IMR-90 (cell line): Measurements from ENCODE around the gene TCF12. TPM values are rescaled to one million over a fixed set of nuclear protein-coding genes. Genes with fewer than 3 reads are reported as not detected.

Source experiments
- ATAC-seq: fragments of 200-7000 bp; cut with Tn5 transposase; 2 replicates; pipeline ENCODE4 v1.9.1; 2020; ENCODE audit warnings: low read depth, mild to moderate bottlenecking, moderate library complexity
- BruUV-seq: library from RNA; stranded (reverse); fragments of 400-500 nt; replicated peaks from 2 replicates; lab custom pipeline; 2021; lab: Mats Ljungman, UMichigan
- CTCF ChIA-PET: fragments of 300-600 bp; formaldehyde crosslinking; extraction: SDS; loops from one replicate; lab custom pipeline; 2021; ENCODE audit warnings: antibody characterized with exemption; lab: Yijun Ruan, JAX
- POLR2A ChIA-PET: fragments of 300-600 bp; sonication (Branson Sonifier 250); formaldehyde crosslinking; loops from one replicate; lab custom pipeline; 2022; ENCODE audit warnings: antibody characterized with exemption; ENCODE audit not compliant: unreplicated experiment; lab: Charles Lee
- DNase-seq: peaks from one replicate; pipeline ENCODE4 v3.0.0; 2013
- H2AFZ ChIP-seq: replicated peaks from 2 replicates; pipeline ENCODE3; 2013; ENCODE audit warnings: low read length, mild to moderate bottlenecking; ENCODE audit not compliant: poor library complexity
- H2AK5ac ChIP-seq: 2 replicates; pipeline ENCODE4 v1.6.1; 2013; ENCODE audit warnings: low read depth, low read length, inconsistent platforms
- H2AK9ac ChIP-seq: replicated peaks from 2 replicates; pipeline ENCODE3; 2013; ENCODE audit warnings: mild to moderate bottlenecking, low read depth, low read length, moderate library complexity; ENCODE audit not compliant: poor library complexity
- H2BK120ac ChIP-seq: 2 replicates; pipeline ENCODE4 v1.6.1; 2013; ENCODE audit warnings: low read depth, low read length, inconsistent platforms
- H2BK15ac ChIP-seq: 3 replicates; pipeline ENCODE4 v1.6.1; 2013; ENCODE audit warnings: low read depth, low read length, inconsistent platforms
- H2BK20ac ChIP-seq: 2 replicates; pipeline ENCODE4 v1.6.1; 2013; ENCODE audit warnings: low read depth, mild to moderate bottlenecking, inconsistent platforms, low read length, moderate library complexity
- H2BK5ac ChIP-seq: 2 replicates; pipeline ENCODE4 v1.6.1; 2013; ENCODE audit warnings: mild to moderate bottlenecking, low read depth, low read length, inconsistent platforms; ENCODE audit not compliant: poor library complexity, severe bottlenecking
- H3K14ac ChIP-seq: replicated peaks from 2 replicates; pipeline ENCODE4 v1.6.1; 2013; ENCODE audit warnings: low read depth, low read length, inconsistent platforms
- H3K18ac ChIP-seq: 2 replicates; pipeline ENCODE4 v1.6.1; 2013; ENCODE audit warnings: low read depth, low read length, control low read depth
- H3K23ac ChIP-seq: 2 replicates; pipeline ENCODE4 v1.6.1; 2013; ENCODE audit warnings: low read depth, low read length, inconsistent platforms
- H3K27ac ChIP-seq: 2 replicates; pipeline ENCODE4 v1.5.1; 2013; ENCODE audit warnings: mild to moderate bottlenecking, control low read depth, low read length; ENCODE audit not compliant: insufficient read depth
- H3K27me3 ChIP-seq: 2 replicates; pipeline ENCODE4 v1.6.1; 2013; ENCODE audit warnings: low read length; ENCODE audit not compliant: control insufficient read depth, insufficient read depth
- H3K36me3 ChIP-seq: 2 replicates; pipeline ENCODE4 v1.6.1; 2013; ENCODE audit warnings: low read length, mixed read lengths; ENCODE audit not compliant: control insufficient read depth, insufficient read depth
- H3K4ac ChIP-seq: 2 replicates; pipeline ENCODE4 v1.6.1; 2013; ENCODE audit warnings: low read depth, low read length, inconsistent platforms
- H3K4me1 ChIP-seq: 2 replicates; pipeline ENCODE4 v1.6.1; 2013; ENCODE audit warnings: low read length, mixed read lengths; ENCODE audit not compliant: control insufficient read depth, insufficient read depth
- H3K4me2 ChIP-seq: 2 replicates; pipeline ENCODE4 v1.6.1; 2013; ENCODE audit warnings: low read depth, mild to moderate bottlenecking, control low read depth, low read length, moderate library complexity
- H3K4me3 ChIP-seq: 2 replicates; pipeline ENCODE4 v1.5.1; 2013; ENCODE audit warnings: low read depth, mild to moderate bottlenecking, control low read depth, low read length, moderate library complexity; ENCODE audit not compliant: insufficient read depth
- H3K56ac ChIP-seq: 2 replicates; pipeline ENCODE4 v1.6.1; 2013; ENCODE audit warnings: low read length, inconsistent platforms; ENCODE audit not compliant: insufficient read depth; ENCODE audit errors: extremely low read depth
- H3K79me1 ChIP-seq, 2 experiments: 2 replicates each; pipeline ENCODE4 v1.6.1; 2013; ENCODE audit warnings: low read length in 2 of 2, inconsistent platforms in 1 of 2, low read depth in 1 of 2
- H3K9ac ChIP-seq: 2 replicates; pipeline ENCODE4 v1.6.1; 2013; ENCODE audit warnings: low read depth, low read length, control low read depth
- H3K9me1 ChIP-seq: 2 replicates; pipeline ENCODE4 v1.6.1; 2013; ENCODE audit warnings: low read length, inconsistent platforms; ENCODE audit not compliant: insufficient read depth
- H3K9me3 ChIP-seq: 2 replicates; pipeline ENCODE4 v1.6.1; 2013; ENCODE audit warnings: low read length; ENCODE audit not compliant: control insufficient read depth, insufficient read depth
- H4K20me1 ChIP-seq: 2 replicates; pipeline ENCODE4 v1.6.1; 2013; ENCODE audit warnings: low read length, inconsistent platforms; ENCODE audit not compliant: insufficient read depth
- H4K5ac ChIP-seq: 2 replicates; pipeline ENCODE4 v1.6.1; 2013; ENCODE audit warnings: mild to moderate bottlenecking, low read depth, low read length, control low read depth
- H4K8ac ChIP-seq, 2 experiments: 2 replicates each; pipeline ENCODE4 v1.6.1; 2013; ENCODE audit warnings: low read depth in 2 of 2, low read length in 2 of 2, control low read depth in 1 of 2, inconsistent platforms in 1 of 2
- H4K91ac ChIP-seq: 2 replicates; pipeline ENCODE4 v1.6.1; 2013; ENCODE audit warnings: low read depth, low read length, inconsistent platforms; ENCODE audit not compliant: insufficient read depth
- BHLHE40 ChIP-seq: fragments of 150-350 bp; IDR thresholded peaks from 2 replicates; pipeline ENCODE4 v1.6.1; 2016; ENCODE audit warnings: mild to moderate bottlenecking, low read depth, low read length
- CEBPB ChIP-seq: IDR thresholded peaks from 2 replicates; pipeline ENCODE4 v1.6.1; 2012; ENCODE audit warnings: low read depth, low read length, improper control_type of control experiment
- CHD1 ChIP-seq: IDR thresholded peaks from 2 replicates; pipeline ENCODE4 v1.6.1; 2012; ENCODE audit warnings: low read depth, low read length, improper control_type of control experiment
- FOS ChIP-seq: fragments of 150-350 bp; IDR thresholded peaks from 2 replicates; pipeline ENCODE4 v1.6.1; 2016; ENCODE audit warnings: low read depth, low read length
- MAFK ChIP-seq: IDR thresholded peaks from 2 replicates; pipeline ENCODE4 v1.6.1; 2012; ENCODE audit warnings: low read depth, low read length, improper control_type of control experiment
- MAZ ChIP-seq: IDR thresholded peaks from 2 replicates; pipeline ENCODE4 v1.6.1; 2012; ENCODE audit warnings: low read depth, mild to moderate bottlenecking, low read length, improper control_type of control experiment, moderate library complexity, borderline replicate concordance
- MXI1 ChIP-seq: IDR thresholded peaks from 2 replicates; pipeline ENCODE4 v1.6.1; 2012; ENCODE audit warnings: low read depth, mild to moderate bottlenecking, low read length, moderate library complexity, borderline replicate concordance
- NFE2L2 ChIP-seq: fragments of 150-350 bp; IDR thresholded peaks from 2 replicates; pipeline ENCODE4 v1.6.1; 2016; ENCODE audit warnings: low read depth, mild to moderate bottlenecking, low read length
- POLR2A ChIP-seq: IDR thresholded peaks from 2 replicates; pipeline ENCODE4 v1.6.1; 2012; ENCODE audit warnings: mild to moderate bottlenecking, low read depth, low read length
- RAD21 ChIP-seq: IDR thresholded peaks from 2 replicates; pipeline ENCODE4 v1.6.1; 2012; ENCODE audit warnings: low read length, improper control_type of control experiment
- RCOR1 ChIP-seq: IDR thresholded peaks from 2 replicates; pipeline ENCODE4 v1.6.1; 2012; ENCODE audit warnings: mild to moderate bottlenecking, low read length, improper control_type of control experiment; ENCODE audit not compliant: insufficient replicate concordance
- RFX5 ChIP-seq: IDR thresholded peaks from 2 replicates; pipeline ENCODE4 v1.8.0; 2012; ENCODE audit warnings: low read depth, mild to moderate bottlenecking, low read length, moderate library complexity
- SMC3 ChIP-seq: fragments of 150-350 bp; IDR thresholded peaks from 2 replicates; pipeline ENCODE4 v1.6.1; 2016; ENCODE audit warnings: low read depth, mild to moderate bottlenecking, antibody characterized with exemption, low read length, moderate library complexity
- WGBS, 2 experiments: methylation state at CpG; one replicate each; pipeline versions ENCODE4 v1.1.5 to v1.1.7; 2013; ENCODE audit warnings: missing lambda C conversion rate in 2 of 2; ENCODE audit not compliant: insufficient read length in 1 of 2; ENCODE audit errors: extremely low coverage in 2 of 2; 5-methylcytosine and 5-hydroxymethylcytosine counted together
- dilution Hi-C: fragments of 300-500 bp; cut with HindIII; formaldehyde crosslinking; loops from one replicate; pipeline ENCODE4 v1.14.3; 2018; ENCODE audit warnings: low sequenced_read_pairs; ENCODE audit not compliant: unreplicated experiment
- in situ Hi-C: fragments of 300-500 bp; cut with MboI; formaldehyde crosslinking; loops from 3 replicates; pipeline ENCODE4 v1.14.3; 2019; ENCODE audit warnings: low sequenced_read_pairs, inconsistent platforms, mixed read lengths
- intact Hi-C: fragments of 100-400 bp; cut with micrococcal nuclease; formaldehyde crosslinking; loops from 2 replicates; pipeline ENCODE4 v1.10.0; 2022
- polyA plus RNA-seq, 3 experiments: library from polyadenylated mRNA; depleted of rRNA; stranded (reverse); fragments of >200 nt; gene quantifications; 2 replicates each; pipeline ENCODE4 v1.2.3, GENCODE V29; 2012; ENCODE audit warnings: low replicate concordance in 1 of 3
- total RNA-seq: library from RNA; depleted of rRNA; stranded (reverse); fragments of >200 nt; gene quantifications from 2 replicates; pipeline ENCODE4 v1.2.3, GENCODE V29; 2012
- TF ChIP-seq, protein P1 (sequence below): conservative IDR thresholded peaks from 2 replicates; pipeline ENCODE4 v1.5.1; 2012; ENCODE audit warnings: mild to moderate bottlenecking, low read depth, low read length, improper control_type of control experiment
- TF ChIP-seq, protein P2 (sequence below): fragments of 150-350 bp; IDR thresholded peaks from 2 replicates; pipeline ENCODE4 v1.6.1; 2016; ENCODE audit warnings: low read depth, mild to moderate bottlenecking, low read length, moderate library complexity, borderline replicate concordance
- TF ChIP-seq, protein P3 (sequence below): fragments of 150-350 bp; IDR thresholded peaks from 2 replicates; pipeline ENCODE4 v1.6.1; 2017; ENCODE audit warnings: mild to moderate bottlenecking, antibody characterized with exemption, low read length, low read depth

The TCF12 gene
- total and polyA plus RNA-seq, 2 of the 4 experiments (the other 2 are of a cell fraction) = 79.4 to 160 TPM

DNA sequence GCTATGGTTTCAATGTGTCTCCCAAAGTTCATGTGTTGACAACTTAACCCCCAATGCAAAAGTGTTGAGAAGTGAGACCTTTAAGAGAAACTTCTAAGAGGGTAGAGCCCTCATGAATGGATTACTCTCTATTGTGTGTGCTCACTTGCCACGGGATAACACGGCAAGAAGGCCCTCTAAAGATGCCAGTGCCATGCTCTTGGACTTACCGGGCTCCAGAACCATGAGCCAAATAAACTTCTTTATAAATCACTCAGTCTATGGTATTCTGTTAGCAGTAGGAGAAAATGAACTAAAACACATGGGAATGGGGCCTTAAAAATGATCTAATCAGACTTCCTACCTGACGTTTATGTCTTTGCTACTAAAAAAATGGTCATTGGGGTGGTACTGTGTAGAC is 2.6 kb upstream of the TCF12 start:
- no peak for TF ChIP-seq RAD21
- TF ChIP-seq, protein P1, sequence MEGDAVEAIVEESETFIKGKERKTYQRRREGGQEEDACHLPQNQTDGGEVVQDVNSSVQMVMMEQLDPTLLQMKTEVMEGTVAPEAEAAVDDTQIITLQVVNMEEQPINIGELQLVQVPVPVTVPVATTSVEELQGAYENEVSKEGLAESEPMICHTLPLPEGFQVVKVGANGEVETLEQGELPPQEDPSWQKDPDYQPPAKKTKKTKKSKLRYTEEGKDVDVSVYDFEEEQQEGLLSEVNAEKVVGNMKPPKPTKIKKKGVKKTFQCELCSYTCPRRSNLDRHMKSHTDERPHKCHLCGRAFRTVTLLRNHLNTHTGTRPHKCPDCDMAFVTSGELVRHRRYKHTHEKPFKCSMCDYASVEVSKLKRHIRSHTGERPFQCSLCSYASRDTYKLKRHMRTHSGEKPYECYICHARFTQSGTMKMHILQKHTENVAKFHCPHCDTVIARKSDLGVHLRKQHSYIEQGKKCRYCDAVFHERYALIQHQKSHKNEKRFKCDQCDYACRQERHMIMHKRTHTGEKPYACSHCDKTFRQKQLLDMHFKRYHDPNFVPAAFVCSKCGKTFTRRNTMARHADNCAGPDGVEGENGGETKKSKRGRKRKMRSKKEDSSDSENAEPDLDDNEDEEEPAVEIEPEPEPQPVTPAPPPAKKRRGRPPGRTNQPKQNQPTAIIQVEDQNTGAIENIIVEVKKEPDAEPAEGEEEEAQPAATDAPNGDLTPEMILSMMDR = no peak
- TF ChIP-seq CEBPB = no peak
- no peak for TF ChIP-seq FOS
- TF ChIP-seq RCOR1 = no peak
- no peak for TF ChIP-seq RFX5
- TF ChIP-seq MAZ = no peak
- TF ChIP-seq POLR2A = no peak
- TF ChIP-seq MXI1 = no peak
- no peak for TF ChIP-seq SMC3
- no peak for TF ChIP-seq BHLHE40
- TF ChIP-seq CHD1 = no peak
- TF ChIP-seq, protein P2, sequence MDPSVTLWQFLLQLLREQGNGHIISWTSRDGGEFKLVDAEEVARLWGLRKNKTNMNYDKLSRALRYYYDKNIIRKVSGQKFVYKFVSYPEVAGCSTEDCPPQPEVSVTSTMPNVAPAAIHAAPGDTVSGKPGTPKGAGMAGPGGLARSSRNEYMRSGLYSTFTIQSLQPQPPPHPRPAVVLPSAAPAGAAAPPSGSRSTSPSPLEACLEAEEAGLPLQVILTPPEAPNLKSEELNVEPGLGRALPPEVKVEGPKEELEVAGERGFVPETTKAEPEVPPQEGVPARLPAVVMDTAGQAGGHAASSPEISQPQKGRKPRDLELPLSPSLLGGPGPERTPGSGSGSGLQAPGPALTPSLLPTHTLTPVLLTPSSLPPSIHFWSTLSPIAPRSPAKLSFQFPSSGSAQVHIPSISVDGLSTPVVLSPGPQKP = no peak
- TF ChIP-seq NFE2L2 = no peak
- TF ChIP-seq, protein P3, sequence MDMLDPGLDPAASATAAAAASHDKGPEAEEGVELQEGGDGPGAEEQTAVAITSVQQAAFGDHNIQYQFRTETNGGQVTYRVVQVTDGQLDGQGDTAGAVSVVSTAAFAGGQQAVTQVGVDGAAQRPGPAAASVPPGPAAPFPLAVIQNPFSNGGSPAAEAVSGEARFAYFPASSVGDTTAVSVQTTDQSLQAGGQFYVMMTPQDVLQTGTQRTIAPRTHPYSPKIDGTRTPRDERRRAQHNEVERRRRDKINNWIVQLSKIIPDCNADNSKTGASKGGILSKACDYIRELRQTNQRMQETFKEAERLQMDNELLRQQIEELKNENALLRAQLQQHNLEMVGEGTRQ = no peak
- no peak for TF ChIP-seq MAFK
- Histone ChIP-seq H3K79me1 (peaks cover 5 to 22% of the 10 kb centered on the region in 2 experiments; a peak in 2 of 4 replicates), H2BK120ac (no peak overlapping the region), H2AFZ (no peak overlapping the region), H3K9me1 (no peaks in the 10 kb centered on the region), H4K8ac (no peak overlapping the region), H3K4me2 (no peak overlapping the region), H3K23ac (no peak overlapping the region), H3K27ac (no peak overlapping the region), H4K20me1 (peaks cover 8% of the 10 kb centered on the region), H3K27me3 (no peaks in the 10 kb centered on the region), H3K14ac (no peak overlapping the region), H2AK9ac (no peak overlapping the region), H2BK20ac (no peak overlapping the region), H3K18ac (no peak overlapping the region), H3K4me1 (0 out of 2 replicates have a peak, but pooled peaks cover 5% of the 10 kb centered on the region), H2BK15ac (no peak overlapping the region), H3K56ac (no peak overlapping the region), H3K9me3 (no peaks in the 10 kb centered on the region), H3K36me3 (no peaks in the 10 kb centered on the region), H3K4ac (no peak overlapping the region), H2BK5ac (no peak overlapping the region), H4K91ac (no peak overlapping the region), H4K5ac (no peak overlapping the region), H3K9ac (no peak overlapping the region), H3K4me3 (no peak overlapping the region), H2AK5ac (no peak overlapping the region)
- POLR2A ChIA-PET = no interaction called here
- CTCF ChIA-PET = no interaction called here
- BruUV-seq = no TSS peak
- ATAC-seq (no peak), DNase-seq (no peak)
- no CpG with 5 or more reads among the region's 4 CpGs for WGBS, 2 experiments
- dilution Hi-C loops = no loop called here
- intact Hi-C loops = loop anchor here (5.0 kb wide), 1 partner anchor 184 kb away; the partner anchor contains the start of gene ZNF280D
- in situ Hi-C loops = loop anchor here (25.0 kb wide), 1 partner anchor 621 kb away; no protein-coding TSS in a partner anchor
